Lower lobe of right lung (tissue), 2 donors: ENCODE data around the gene ARL8A. TPM values are rescaled to one million over a fixed set of nuclear protein-coding genes. Genes with fewer than 3 reads are reported as not detected.
"Not testable (repeated sequence)": the region's sequence is repeated elsewhere in the genome, so short reads cannot be mapped to it uniquely, and the experiment has no call there.

Experiments used
- ATAC-seq, 2 donors: fragments of 200-7000 bp; cut with Tn5 transposase; one replicate each; pipeline ENCODE4 v1.9.1; 2020 to 2022; ENCODE audit warnings: mild to moderate bottlenecking in 2 of 2, moderate library complexity in 2 of 2
- DNase-seq: peaks from one replicate; pipeline ENCODE4 v3.0.0-alpha.2; 2020
- H3K27ac ChIP-seq: fragments of 200-600 bp; one replicate; pipeline ENCODE4 v1.8.0; 2022
- H3K27me3 ChIP-seq: fragments of 200-600 bp; one replicate; pipeline ENCODE4 v1.8.0; 2022; ENCODE audit warnings: low read depth
- H3K36me3 ChIP-seq: fragments of 200-600 bp; one replicate; pipeline ENCODE4 v1.8.0; 2022; ENCODE audit warnings: mild to moderate bottlenecking
- H3K4me1 ChIP-seq: fragments of 200-600 bp; one replicate; pipeline ENCODE4 v1.8.0; 2022
- H3K4me3 ChIP-seq: fragments of 200-600 bp; one replicate; pipeline ENCODE4 v1.8.0; 2022; ENCODE audit warnings: mild to moderate bottlenecking
- H3K9me3 ChIP-seq: fragments of 200-600 bp; one replicate; pipeline ENCODE4 v1.8.0; 2022
- intact Hi-C: fragments of 100-400 bp; cut with DNase I; formaldehyde crosslinking; loops from one replicate; pipeline ENCODE4 v1.11.0; 2022
- total RNA-seq: library from RNA; stranded (reverse); fragmentation: NEBNext Ultra II Directional; extraction: Animal tissue kit (Norgen Biotek cat#: 25700); gene quantifications from one replicate; pipeline ENCODE4 v1.2.1, GENCODE V29; 2021
- TF ChIP-seq, protein P1 (sequence below): fragments of 200-600 bp; IDR thresholded peaks from one replicate; pipeline ENCODE4 v1.8.0; 2022; ENCODE audit warnings: antibody characterized with exemption, mild to moderate bottlenecking
- donor health status: DM: no; HTN: yes; CAD: no; lungs with severe emphysema.

ARL8A gene
- total RNA-seq, 1 donor from 2014 or later, result 98.0 TPM

GRCh38 chr1:202143011-202143767 is 1.3 kb downstream of the ARL8A start:
- Histone ChIP-seq H3K9me3 (no peaks in the 10 kb centered on the region), H3K27ac (peak overlapping the region; percentile 94), H3K4me3 (peak overlapping the region; percentile 92), H3K4me1 (peaks cover 38% of the 10 kb centered on the region), H3K27me3 (no peaks in the 10 kb centered on the region), H3K36me3 (peaks cover 17% of the 10 kb centered on the region)
- TF ChIP-seq, protein P1, sequence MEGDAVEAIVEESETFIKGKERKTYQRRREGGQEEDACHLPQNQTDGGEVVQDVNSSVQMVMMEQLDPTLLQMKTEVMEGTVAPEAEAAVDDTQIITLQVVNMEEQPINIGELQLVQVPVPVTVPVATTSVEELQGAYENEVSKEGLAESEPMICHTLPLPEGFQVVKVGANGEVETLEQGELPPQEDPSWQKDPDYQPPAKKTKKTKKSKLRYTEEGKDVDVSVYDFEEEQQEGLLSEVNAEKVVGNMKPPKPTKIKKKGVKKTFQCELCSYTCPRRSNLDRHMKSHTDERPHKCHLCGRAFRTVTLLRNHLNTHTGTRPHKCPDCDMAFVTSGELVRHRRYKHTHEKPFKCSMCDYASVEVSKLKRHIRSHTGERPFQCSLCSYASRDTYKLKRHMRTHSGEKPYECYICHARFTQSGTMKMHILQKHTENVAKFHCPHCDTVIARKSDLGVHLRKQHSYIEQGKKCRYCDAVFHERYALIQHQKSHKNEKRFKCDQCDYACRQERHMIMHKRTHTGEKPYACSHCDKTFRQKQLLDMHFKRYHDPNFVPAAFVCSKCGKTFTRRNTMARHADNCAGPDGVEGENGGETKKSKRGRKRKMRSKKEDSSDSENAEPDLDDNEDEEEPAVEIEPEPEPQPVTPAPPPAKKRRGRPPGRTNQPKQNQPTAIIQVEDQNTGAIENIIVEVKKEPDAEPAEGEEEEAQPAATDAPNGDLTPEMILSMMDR, result no peak
- DNase-seq, result peak; percentile 69
- peak; percentile 64 to 75 for ATAC-seq
- intact Hi-C loops, result no loop called here

DNA sequence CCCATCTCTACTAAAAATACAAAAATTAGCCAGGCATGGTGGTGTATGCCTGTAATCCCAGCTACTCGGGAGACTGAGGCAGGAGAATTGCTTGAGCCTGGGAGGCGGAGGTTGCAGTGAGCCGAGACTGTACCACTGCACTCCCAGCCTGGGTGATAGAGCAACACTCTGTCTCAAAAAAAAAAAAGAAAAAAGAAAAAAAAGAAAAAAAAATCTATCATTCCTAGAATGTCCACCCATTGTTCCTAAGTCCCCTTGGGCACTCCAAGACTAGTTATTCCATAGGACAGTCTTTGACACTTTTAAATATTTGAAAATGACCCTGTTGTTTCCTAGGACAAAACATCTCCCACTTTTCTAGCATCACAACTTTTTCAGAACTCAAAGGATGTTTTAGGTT is 3.1 kb downstream of the ARL8A start:
- H3K36me3 ChIP-seq, result peaks cover 34% of the 10 kb centered on the region
- DNase-seq, H3K9me3 ChIP-seq, intact Hi-C loops, H3K27me3 ChIP-seq, H3K4me3 ChIP-seq, ATAC-seq, H3K27ac ChIP-seq: not testable (repeated sequence)
- H3K4me1 ChIP-seq, result peaks cover 38% of the 10 kb centered on the region

GRCh38 chr1:202140833-202141232 is 3.7 kb downstream of the ARL8A start:
- Histone ChIP-seq H3K4me3 (no peak overlapping the region), H3K27me3 (no peaks in the 10 kb centered on the region)
- no peak for ATAC-seq

GRCh38 chr1:202135221-202135721 is 9.3 kb downstream of the ARL8A start:
- H3K4me1 ChIP-seq, result peaks cover 39% of the 10 kb centered on the region
- TF ChIP-seq, protein P1, result peak; percentile 87
- no peak overlapping the region for H3K4me3 ChIP-seq
- H3K9me3 ChIP-seq, result no peaks in the 10 kb centered on the region
- H3K27ac ChIP-seq, result peak overlapping the region; percentile 46
- ATAC-seq (peak; percentile 71 to 72), DNase-seq (peak; percentile 60)
- peaks cover 74% of the 10 kb centered on the region for H3K36me3 ChIP-seq
- intact Hi-C loops, result no loop called here
- H3K27me3 ChIP-seq, result no peaks in the 10 kb centered on the region

More at GRCh38 chr1:202140833-202141232, 3.7 kb downstream of the ARL8A start:
- no peak for DNase-seq
- intact Hi-C loops, result no loop called here
- Histone ChIP-seq H3K9me3 (no peaks in the 10 kb centered on the region), H3K36me3 (peaks cover 40% of the 10 kb centered on the region), H3K4me1 (peaks cover 38% of the 10 kb centered on the region), H3K27ac (peak overlapping the region; percentile 11)
- TF ChIP-seq, protein P1, result no peak

DNA sequence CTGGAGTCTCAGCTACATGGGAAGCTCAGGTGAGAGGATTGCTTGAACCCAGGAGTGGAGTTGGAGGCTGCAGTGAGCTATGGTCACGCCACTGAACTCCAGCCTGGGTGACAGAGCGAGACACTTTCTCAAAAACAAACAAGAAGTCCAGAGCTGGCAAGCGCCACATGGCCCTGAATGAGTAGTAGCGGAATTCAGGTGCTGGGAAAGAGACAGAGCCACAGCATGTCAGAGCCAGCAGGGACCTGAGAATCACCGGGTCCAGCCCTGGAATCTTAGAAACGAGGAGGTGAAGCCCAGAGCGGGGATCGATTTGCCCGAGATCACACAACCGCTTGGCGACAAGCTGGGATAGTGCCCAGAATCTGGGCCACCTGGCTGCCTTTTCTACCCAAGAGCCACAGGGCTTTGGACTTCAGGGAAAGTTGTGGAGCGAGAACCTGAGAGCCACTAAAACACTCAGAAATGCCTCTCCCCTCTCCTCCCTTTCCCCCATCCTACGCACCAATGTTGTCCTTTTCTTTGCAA is 9.8 kb downstream of the ARL8A start:
- ATAC-seq (no peak), DNase-seq (no peak)
- H3K27ac ChIP-seq, result peak overlapping the region; percentile 46
- no peaks in the 10 kb centered on the region for H3K27me3 ChIP-seq
- H3K36me3 ChIP-seq, result peaks cover 72% of the 10 kb centered on the region
- no peaks in the 10 kb centered on the region for H3K9me3 ChIP-seq
- H3K4me3 ChIP-seq, result no peak overlapping the region
- H3K4me1 ChIP-seq, result peaks cover 39% of the 10 kb centered on the region
- intact Hi-C loops, result no loop called here
- TF ChIP-seq, protein P1, result no peak

- Histone ChIP-seq H3K27me3 (no peaks in the 10 kb centered on the region), H3K4me3 (no peak overlapping the region), H3K27ac (peak overlapping the region; percentile 56), H3K36me3 (peaks cover 65% of the 10 kb centered on the region), H3K4me1 (peaks cover 39% of the 10 kb centered on the region), H3K9me3 (no peaks in the 10 kb centered on the region)
- TF ChIP-seq, protein P1, result no peak
- ATAC-seq (no peak), DNase-seq (no peak)
- intact Hi-C loops, result no loop called here
Measured at GRCh38 chr1:202133989-202134388, 10.5 kb downstream of the ARL8A start.
